OCI-LY7 (cell line): ENCODE measurements around the gene TM9SF2. TPM values are rescaled to one million over a fixed set of nuclear protein-coding genes. Genes with fewer than 3 reads are reported as not detected.

Source experiments
- BruUV-seq: library from RNA; stranded (reverse); fragments of 400-500 nt; replicated peaks from 2 replicates; lab custom pipeline; 2021; lab: Mats Ljungman, UMichigan
- CTCF ChIA-PET: fragments of 300-600 bp; sonication (Branson Sonifier 250); formaldehyde crosslinking; loops from one replicate; lab custom pipeline; 2022; ENCODE audit warnings: antibody characterized with exemption; ENCODE audit not compliant: unreplicated experiment; lab: Charles Lee
- POLR2A ChIA-PET: fragments of 300-600 bp; sonication (Branson Sonifier 250); formaldehyde crosslinking; loops from one replicate; lab custom pipeline; 2022; ENCODE audit warnings: antibody characterized with exemption; lab: Charles Lee
- DNase-seq: peaks from one replicate; pipeline ENCODE4 v3.0.0-alpha.2; 2015; ENCODE audit warnings: low spot score
- H2AFZ ChIP-seq: fragments of 200-600 bp; sonication (generic), shearing (Covaris generic); 2 replicates; pipeline ENCODE4 v1.6.1; 2014; ENCODE audit warnings: mild to moderate bottlenecking, antibody characterized with exemption, low read length, moderate library complexity
- H3K27ac ChIP-seq: fragments of 200-600 bp; sonication (generic); 2 replicates; pipeline ENCODE4 v1.5.1; 2014; ENCODE audit warnings: mixed run types, low read depth, mild to moderate bottlenecking, moderate library complexity, low read length, inconsistent platforms; ENCODE audit not compliant: poor library complexity, severe bottlenecking
- H3K36me3 ChIP-seq: fragments of 200-600 bp; sonication (generic); 2 replicates; pipeline ENCODE4 v1.6.1; 2014; ENCODE audit warnings: mild to moderate bottlenecking, antibody characterized with exemption, low read length, moderate library complexity, mixed read lengths; ENCODE audit not compliant: insufficient read depth
- H3K4me1 ChIP-seq: fragments of 200-600 bp; sonication (generic); 2 replicates; pipeline ENCODE4 v1.5.1; 2014; ENCODE audit warnings: mild to moderate bottlenecking, low read length; ENCODE audit not compliant: insufficient read depth, poor library complexity, severe bottlenecking
- H3K4me2 ChIP-seq: fragments of 200-600 bp; sonication (generic); 2 replicates; pipeline ENCODE4 v1.6.1; 2014; ENCODE audit warnings: mild to moderate bottlenecking, low read length
- H3K4me3 ChIP-seq: fragments of 200-600 bp; sonication (generic); 2 replicates; pipeline ENCODE4 v1.5.1; 2014; ENCODE audit warnings: mild to moderate bottlenecking, low read depth, low read length; ENCODE audit not compliant: poor library complexity, severe bottlenecking
- H3K79me2 ChIP-seq: fragments of 200-600 bp; sonication (generic); 2 replicates; pipeline ENCODE4 v1.6.1; 2016; ENCODE audit warnings: low read depth, mild to moderate bottlenecking, low read length, moderate library complexity, mixed read lengths; ENCODE audit not compliant: insufficient read depth
- H3K9me2 ChIP-seq: fragments of 200-600 bp; sonication (generic); 2 replicates; pipeline ENCODE4 v1.6.1; 2016; ENCODE audit warnings: mild to moderate bottlenecking, low read length, mixed read lengths; ENCODE audit not compliant: insufficient read depth
- H3K9me3 ChIP-seq: fragments of 200-600 bp; sonication (generic); 2 replicates; pipeline ENCODE4 v1.6.1; 2014; ENCODE audit warnings: mild to moderate bottlenecking, mixed run types, low read length, mixed read lengths
- H4K20me1 ChIP-seq: fragments of 200-600 bp; sonication (generic); 2 replicates; pipeline ENCODE4 v1.6.1; 2014; ENCODE audit warnings: mild to moderate bottlenecking, antibody characterized with exemption, low read length, moderate library complexity, mixed read lengths; ENCODE audit not compliant: insufficient read depth
- CTCF ChIP-seq: fragments of 200-600 bp; sonication (generic); conservative IDR thresholded peaks from 2 replicates; pipeline ENCODE4 v1.5.1; 2014; ENCODE audit warnings: mild to moderate bottlenecking, antibody characterized with exemption, low read length, moderate library complexity, mixed read lengths
- EZH2phosphoT487 ChIP-seq: fragments of 200-600 bp; sonication (generic); IDR thresholded peaks from 2 replicates; pipeline ENCODE4 v1.6.1; 2018; ENCODE audit warnings: low read depth, borderline replicate concordance, mild to moderate bottlenecking, mixed run types, antibody characterized with exemption, low read length, moderate library complexity, mixed read lengths
- intact Hi-C: fragments of 100-400 bp; cut with micrococcal nuclease; formaldehyde crosslinking; loops from one replicate; pipeline ENCODE4 v1.10.0; 2022; ENCODE audit not compliant: unreplicated experiment
- total RNA-seq, 2 experiments: library from RNA; depleted of rRNA in 1 of 2; stranded (reverse); fragments of >200 nt in 1 of 2; shearing (Covaris generic) in 1 of 2; gene quantifications; 2 replicates each; pipeline ENCODE4 v1.2.3, GENCODE V29; 2014 to 2022

TM9SF2 gene
- total RNA-seq, 2 experiments from 2014 or later, result 17.8 to 27.3 TPM

- peak; percentile 18 for DNase-seq
- H3K4me1 ChIP-seq, result peaks cover 62% of the 10 kb centered on the region
- H4K20me1 ChIP-seq, result peaks cover 10% of the 10 kb centered on the region
- TF ChIP-seq CTCF (no peak), EZH2phosphoT487 (no peak)
- H3K4me2 ChIP-seq, result peak overlapping the region; percentile 98
- peak overlapping the region; percentile 73 for H3K27ac ChIP-seq
- POLR2A ChIA-PET, result interaction anchor here (1.0 kb wide), 2 partner anchors 9 to 16 kb away, joined by 3 to 4 read pairs; no protein-coding TSS in a partner anchor
- BruUV-seq, result no TSS peak
- CTCF ChIA-PET, result no interaction called here
- peaks cover 54% of the 10 kb centered on the region for H3K79me2 ChIP-seq
- H3K36me3 ChIP-seq, result peaks cover under 1% of the 10 kb centered on the region; the same call in 1 of the 2 replicates
- intact Hi-C loops, result loop anchor here (5.0 to 10.0 kb wide), 5 partner anchors 105 to 930 kb away; partner anchors contain the start of genes CLYBL and GPR18
- H3K4me3 ChIP-seq, result peak overlapping the region; percentile 97
- no peaks in the 10 kb centered on the region for H3K9me2 ChIP-seq
- H2AFZ ChIP-seq, result peak overlapping the region; percentile 53; the same call in 1 of the 2 replicates
- no peaks in the 10 kb centered on the region for H3K9me3 ChIP-seq
These were observed 603 bp downstream of the TM9SF2 start for GRCh38 chr13:99501848-99502301.

- no peak overlapping the region for H3K4me3 ChIP-seq
- H3K4me2 ChIP-seq, result peak overlapping the region; percentile 98
- CTCF ChIA-PET, result no interaction called here
- no TSS peak for BruUV-seq
- TF ChIP-seq CTCF, result peak; percentile 73
- TF ChIP-seq EZH2phosphoT487, result no peak
- no peak overlapping the region for H2AFZ ChIP-seq
- no peak overlapping the region for H3K27ac ChIP-seq
- H3K79me2 ChIP-seq, result peaks cover 85% of the 10 kb centered on the region
- no peaks in the 10 kb centered on the region for H3K9me2 ChIP-seq
- H3K36me3 ChIP-seq, result peaks cover 40% of the 10 kb centered on the region
- peaks cover 45% of the 10 kb centered on the region for H3K4me1 ChIP-seq
- H3K9me3 ChIP-seq, result peaks cover 25% of the 10 kb centered on the region
- POLR2A ChIA-PET, result interaction anchor here (1.2 to 2.3 kb wide), 2 partner anchors 12 to 14 kb away, joined by 3 to 10 read pairs; no protein-coding TSS in a partner anchor
- no peak for DNase-seq
- intact Hi-C loops, result loop anchor here (5.0 to 10.0 kb wide), 3 partner anchors 64 to 311 kb away; partner anchors contain the start of gene GPR18
- H4K20me1 ChIP-seq, result peaks cover 10% of the 10 kb centered on the region
These were observed 4.6 kb downstream of the TM9SF2 start for GRCh38 chr13:99505814-99506269.

GRCh38 chr13:99506634-99507033, 5.4 kb downstream of the TM9SF2 start:
- no peaks in the 10 kb centered on the region for H3K9me2 ChIP-seq
- peak overlapping the region; percentile 4 for H3K4me3 ChIP-seq
- H3K79me2 ChIP-seq, result peaks cover 91% of the 10 kb centered on the region
- peak overlapping the region; percentile 13 for H3K27ac ChIP-seq
- H3K36me3 ChIP-seq, result peaks cover 44% of the 10 kb centered on the region
- peaks cover 25% of the 10 kb centered on the region for H3K9me3 ChIP-seq
- intact Hi-C loops, result loop anchor here (5.0 to 10.0 kb wide), 3 partner anchors 64 to 312 kb away; partner anchors contain the start of gene GPR18
- H4K20me1 ChIP-seq, result peaks cover 10% of the 10 kb centered on the region
- no TSS peak for BruUV-seq
- CTCF ChIA-PET, result no interaction called here
- peaks cover 45% of the 10 kb centered on the region for H3K4me1 ChIP-seq
- peak; percentile 59 for DNase-seq
- H2AFZ ChIP-seq, result no peak overlapping the region
- H3K4me2 ChIP-seq, result peak overlapping the region; percentile 98
- POLR2A ChIA-PET, result interaction anchor here (0.5 to 2.3 kb wide), 5 partner anchors 11 to 1262 kb away, joined by 3 to 10 read pairs (median 3); no protein-coding TSS in a partner anchor
- no peak for TF ChIP-seq EZH2phosphoT487
- TF ChIP-seq CTCF, result no peak
